ENCODE measurements around the gene HSDL1.

DNA sequence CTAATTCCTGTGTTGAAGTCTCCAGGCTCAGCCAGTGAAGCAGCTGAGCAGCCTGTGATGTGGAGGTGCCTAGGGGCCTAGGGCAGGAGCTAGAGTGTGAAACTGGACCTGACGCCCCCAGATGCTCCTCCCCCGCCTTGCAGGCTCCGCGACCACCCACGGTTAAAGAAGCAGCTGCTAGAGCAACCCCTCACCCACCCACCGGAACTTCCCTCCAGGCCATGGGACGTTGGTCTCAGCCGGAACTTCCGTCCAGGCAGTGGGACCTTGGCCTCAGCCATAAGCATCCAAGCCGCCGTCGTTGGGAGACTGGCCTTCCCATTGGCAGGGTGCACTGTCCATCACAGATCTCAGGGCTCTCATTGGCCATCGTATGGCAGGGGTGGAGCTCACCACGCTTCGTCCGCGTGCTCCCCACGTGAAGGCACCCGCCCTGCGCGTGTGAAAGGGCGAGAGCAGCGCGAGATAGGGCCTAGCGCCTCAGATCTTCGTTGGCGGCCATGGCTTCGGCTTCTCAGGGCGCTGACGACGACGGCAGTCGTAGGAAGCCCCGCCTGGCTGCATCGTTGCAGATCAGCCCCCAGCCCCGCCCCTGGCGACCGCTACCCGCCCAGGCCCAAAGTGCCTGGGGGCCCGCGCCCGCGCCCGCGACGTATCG is 45.9 kb upstream of the HSDL1 start, which contains the start of gene ADAD2:
- TF ChIP-seq, protein P1, sequence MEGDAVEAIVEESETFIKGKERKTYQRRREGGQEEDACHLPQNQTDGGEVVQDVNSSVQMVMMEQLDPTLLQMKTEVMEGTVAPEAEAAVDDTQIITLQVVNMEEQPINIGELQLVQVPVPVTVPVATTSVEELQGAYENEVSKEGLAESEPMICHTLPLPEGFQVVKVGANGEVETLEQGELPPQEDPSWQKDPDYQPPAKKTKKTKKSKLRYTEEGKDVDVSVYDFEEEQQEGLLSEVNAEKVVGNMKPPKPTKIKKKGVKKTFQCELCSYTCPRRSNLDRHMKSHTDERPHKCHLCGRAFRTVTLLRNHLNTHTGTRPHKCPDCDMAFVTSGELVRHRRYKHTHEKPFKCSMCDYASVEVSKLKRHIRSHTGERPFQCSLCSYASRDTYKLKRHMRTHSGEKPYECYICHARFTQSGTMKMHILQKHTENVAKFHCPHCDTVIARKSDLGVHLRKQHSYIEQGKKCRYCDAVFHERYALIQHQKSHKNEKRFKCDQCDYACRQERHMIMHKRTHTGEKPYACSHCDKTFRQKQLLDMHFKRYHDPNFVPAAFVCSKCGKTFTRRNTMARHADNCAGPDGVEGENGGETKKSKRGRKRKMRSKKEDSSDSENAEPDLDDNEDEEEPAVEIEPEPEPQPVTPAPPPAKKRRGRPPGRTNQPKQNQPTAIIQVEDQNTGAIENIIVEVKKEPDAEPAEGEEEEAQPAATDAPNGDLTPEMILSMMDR (IDR thresholded peaks at IDR 0.05) = no peak
- TF ChIP-seq POLR2A (IDR thresholded peaks at IDR 0.05) = no peak
